Mesothelial cell of epicardium (in vitro differentiated cells): Measurements from ENCODE around the gene GRIPAP1. TPM values are rescaled to one million over a fixed set of nuclear protein-coding genes. Genes with fewer than 3 reads are reported as not detected.
A peak's percentile ranks its signal among the peaks of the same experiment; 100 is the strongest.

Experiments used
- DNase-seq, 2 experiments: peaks; one replicate each; pipeline ENCODE4 v3.0.0; 2021; ENCODE audit warnings: low spot score in 2 of 2; ENCODE audit not compliant: unreplicated experiment in 2 of 2
- H3K27ac Mint-ChIP-seq: 2 replicates; pipeline ENCODE4 v1.8.0; 2021; ENCODE audit warnings: mixed read lengths
- H3K27me3 Mint-ChIP-seq: 2 replicates; pipeline ENCODE4 v1.8.0; 2021; ENCODE audit warnings: low read depth, mixed read lengths
- H3K36me3 Mint-ChIP-seq: 2 replicates; pipeline ENCODE4 v1.8.0; 2021; ENCODE audit warnings: mixed read lengths
- H3K4me1 Mint-ChIP-seq: 2 replicates; pipeline ENCODE4 v1.8.0; 2021; ENCODE audit warnings: mixed read lengths
- H3K4me3 Mint-ChIP-seq: 2 replicates; pipeline ENCODE4 v1.8.0; 2021; ENCODE audit warnings: mild to moderate bottlenecking, moderate library complexity, mixed read lengths
- H3K9me3 Mint-ChIP-seq: 2 replicates; pipeline ENCODE4 v1.8.0; 2021; ENCODE audit warnings: mixed read lengths
- total RNA-seq: library from RNA; stranded (reverse); gene quantifications from 3 replicates; pipeline ENCODE4 v1.2.1, GENCODE V29; 2021
- TF ChIP-seq, protein P1 (sequence below): fragments of 200-600 bp; sonication (generic); IDR thresholded peaks from one replicate; pipeline ENCODE4 v1.5.0; 2021; ENCODE audit warnings: antibody characterized with exemption; ENCODE audit not compliant: unreplicated experiment

GRIPAP1 gene
- total RNA-seq, 1 donor from 2014 or later, result 69.7 TPM

DNA sequence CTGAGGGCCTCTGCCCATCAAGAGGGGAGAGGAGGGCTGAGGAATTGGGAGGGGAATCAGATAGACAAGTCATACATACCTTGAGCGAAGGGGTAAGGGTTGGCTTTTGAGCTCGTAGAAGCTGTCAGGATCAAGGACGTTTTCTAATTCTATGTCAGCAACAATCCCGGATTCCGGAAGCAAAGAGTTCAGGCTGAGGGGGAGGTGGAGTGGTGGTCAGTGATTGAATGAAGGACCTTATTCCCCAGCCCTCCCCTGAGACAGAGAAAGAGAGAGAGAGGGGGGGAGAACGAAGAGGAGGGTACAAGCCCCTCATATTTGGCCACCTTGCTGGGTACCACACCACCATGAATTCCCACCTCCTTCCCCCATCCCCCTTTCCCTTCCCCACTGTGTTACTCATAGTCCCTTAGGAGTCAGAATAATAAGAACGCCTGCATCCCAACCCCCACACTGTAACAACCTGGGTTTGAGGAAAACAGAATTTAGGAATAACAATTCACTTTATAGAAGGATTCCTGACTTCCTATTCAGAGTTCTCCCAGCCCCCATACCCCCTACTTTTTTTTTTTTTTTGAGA lies 38.4 kb upstream of the GRIPAP1 start:
- Mint-ChIP-seq H3K27me3 (no peaks in the 10 kb centered on the region), H3K36me3 (peaks cover 14% of the 10 kb centered on the region), H3K27ac (peak overlapping the region; percentile 100), H3K4me1 (peaks cover 41% of the 10 kb centered on the region), H3K4me3 (peak overlapping the region; percentile 90), H3K9me3 (peaks cover 8% of the 10 kb centered on the region)
- DNase-seq, result no peak
- TF ChIP-seq, protein P1, sequence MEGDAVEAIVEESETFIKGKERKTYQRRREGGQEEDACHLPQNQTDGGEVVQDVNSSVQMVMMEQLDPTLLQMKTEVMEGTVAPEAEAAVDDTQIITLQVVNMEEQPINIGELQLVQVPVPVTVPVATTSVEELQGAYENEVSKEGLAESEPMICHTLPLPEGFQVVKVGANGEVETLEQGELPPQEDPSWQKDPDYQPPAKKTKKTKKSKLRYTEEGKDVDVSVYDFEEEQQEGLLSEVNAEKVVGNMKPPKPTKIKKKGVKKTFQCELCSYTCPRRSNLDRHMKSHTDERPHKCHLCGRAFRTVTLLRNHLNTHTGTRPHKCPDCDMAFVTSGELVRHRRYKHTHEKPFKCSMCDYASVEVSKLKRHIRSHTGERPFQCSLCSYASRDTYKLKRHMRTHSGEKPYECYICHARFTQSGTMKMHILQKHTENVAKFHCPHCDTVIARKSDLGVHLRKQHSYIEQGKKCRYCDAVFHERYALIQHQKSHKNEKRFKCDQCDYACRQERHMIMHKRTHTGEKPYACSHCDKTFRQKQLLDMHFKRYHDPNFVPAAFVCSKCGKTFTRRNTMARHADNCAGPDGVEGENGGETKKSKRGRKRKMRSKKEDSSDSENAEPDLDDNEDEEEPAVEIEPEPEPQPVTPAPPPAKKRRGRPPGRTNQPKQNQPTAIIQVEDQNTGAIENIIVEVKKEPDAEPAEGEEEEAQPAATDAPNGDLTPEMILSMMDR, result no peak

- no peaks in the 10 kb centered on the region for H3K27me3 Mint-ChIP-seq
- peak; percentile 62 to 69 for DNase-seq
- peaks cover 42% of the 10 kb centered on the region for H3K4me1 Mint-ChIP-seq
- H3K9me3 Mint-ChIP-seq, result peaks cover 8% of the 10 kb centered on the region
- TF ChIP-seq, protein P1, result no peak
- peak overlapping the region; percentile 100 for H3K27ac Mint-ChIP-seq
- H3K4me3 Mint-ChIP-seq, result peak overlapping the region; percentile 90
- peaks cover 15% of the 10 kb centered on the region for H3K36me3 Mint-ChIP-seq
Observed at GRCh38 chrX:49039598-49040375, 37.7 kb upstream of the GRIPAP1 start.

DNA sequence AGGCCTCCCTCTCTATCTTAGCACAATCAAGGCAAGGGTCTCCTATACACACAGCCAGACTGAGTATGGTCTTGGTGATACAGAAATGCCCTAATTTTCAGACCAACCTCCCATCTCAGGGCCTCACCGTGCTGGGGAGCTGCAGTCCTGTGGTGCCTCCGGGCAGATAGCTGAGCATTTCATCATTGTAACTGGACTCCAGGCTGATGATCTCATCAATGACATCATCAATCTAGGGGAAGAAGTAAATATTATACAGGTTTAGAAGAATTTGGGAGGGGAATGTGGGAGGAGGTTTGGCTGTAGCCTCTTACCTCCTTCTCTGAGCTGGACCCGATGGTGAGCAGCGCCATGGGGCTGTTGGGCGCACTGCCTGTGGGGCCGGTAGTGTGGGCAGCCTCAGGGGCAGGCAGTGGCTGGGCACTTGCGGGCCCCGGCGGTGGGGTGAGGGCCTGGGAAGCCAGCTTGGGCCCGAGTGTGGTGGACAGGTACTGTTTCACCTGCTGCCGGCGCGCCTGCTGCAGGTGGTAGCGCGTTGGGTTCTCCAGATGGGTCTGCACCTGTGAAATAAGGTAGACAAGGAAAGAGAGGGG lies 35.9 kb upstream of the GRIPAP1 start:
- peak overlapping the region; percentile 62 for H3K27ac Mint-ChIP-seq
- H3K9me3 Mint-ChIP-seq, result no peaks in the 10 kb centered on the region
- no peak overlapping the region for H3K4me3 Mint-ChIP-seq
- peaks cover 47% of the 10 kb centered on the region for H3K4me1 Mint-ChIP-seq
- no peaks in the 10 kb centered on the region for H3K27me3 Mint-ChIP-seq
- H3K36me3 Mint-ChIP-seq, result peaks cover 27% of the 10 kb centered on the region
- no peak for DNase-seq
- TF ChIP-seq, protein P1, result no peak

GRCh38 chrX:49030283-49030682 lies 28.2 kb upstream of the GRIPAP1 start:
- H3K27ac Mint-ChIP-seq, result no peak overlapping the region
- H3K9me3 Mint-ChIP-seq, result no peaks in the 10 kb centered on the region
- no peaks in the 10 kb centered on the region for H3K27me3 Mint-ChIP-seq
- H3K4me1 Mint-ChIP-seq, result peaks cover 13% of the 10 kb centered on the region
- no peak for DNase-seq
- no peak overlapping the region for H3K4me3 Mint-ChIP-seq
- TF ChIP-seq, protein P1, result no peak
- H3K36me3 Mint-ChIP-seq, result peaks cover 17% of the 10 kb centered on the region

GRCh38 chrX:49029876-49030275 lies 27.8 kb upstream of the GRIPAP1 start:
- Mint-ChIP-seq H3K27me3 (no peaks in the 10 kb centered on the region), H3K36me3 (peaks cover 17% of the 10 kb centered on the region), H3K9me3 (no peaks in the 10 kb centered on the region), H3K27ac (peak overlapping the region; percentile 16), H3K4me1 (peaks cover 13% of the 10 kb centered on the region), H3K4me3 (no peak overlapping the region)
- TF ChIP-seq, protein P1, result no peak
- no peak for DNase-seq
